Activated T-cell treated with anti-CD3 and anti-CD28 coated beads for 24 hours (primary cell): ENCODE data around the gene OPA1.

Source experiments
- DNase-seq: peaks from one replicate; pipeline ENCODE4 v3.0.0-alpha.2; 2020; ENCODE audit warnings: low read depth

Gene OPA1, protein sequence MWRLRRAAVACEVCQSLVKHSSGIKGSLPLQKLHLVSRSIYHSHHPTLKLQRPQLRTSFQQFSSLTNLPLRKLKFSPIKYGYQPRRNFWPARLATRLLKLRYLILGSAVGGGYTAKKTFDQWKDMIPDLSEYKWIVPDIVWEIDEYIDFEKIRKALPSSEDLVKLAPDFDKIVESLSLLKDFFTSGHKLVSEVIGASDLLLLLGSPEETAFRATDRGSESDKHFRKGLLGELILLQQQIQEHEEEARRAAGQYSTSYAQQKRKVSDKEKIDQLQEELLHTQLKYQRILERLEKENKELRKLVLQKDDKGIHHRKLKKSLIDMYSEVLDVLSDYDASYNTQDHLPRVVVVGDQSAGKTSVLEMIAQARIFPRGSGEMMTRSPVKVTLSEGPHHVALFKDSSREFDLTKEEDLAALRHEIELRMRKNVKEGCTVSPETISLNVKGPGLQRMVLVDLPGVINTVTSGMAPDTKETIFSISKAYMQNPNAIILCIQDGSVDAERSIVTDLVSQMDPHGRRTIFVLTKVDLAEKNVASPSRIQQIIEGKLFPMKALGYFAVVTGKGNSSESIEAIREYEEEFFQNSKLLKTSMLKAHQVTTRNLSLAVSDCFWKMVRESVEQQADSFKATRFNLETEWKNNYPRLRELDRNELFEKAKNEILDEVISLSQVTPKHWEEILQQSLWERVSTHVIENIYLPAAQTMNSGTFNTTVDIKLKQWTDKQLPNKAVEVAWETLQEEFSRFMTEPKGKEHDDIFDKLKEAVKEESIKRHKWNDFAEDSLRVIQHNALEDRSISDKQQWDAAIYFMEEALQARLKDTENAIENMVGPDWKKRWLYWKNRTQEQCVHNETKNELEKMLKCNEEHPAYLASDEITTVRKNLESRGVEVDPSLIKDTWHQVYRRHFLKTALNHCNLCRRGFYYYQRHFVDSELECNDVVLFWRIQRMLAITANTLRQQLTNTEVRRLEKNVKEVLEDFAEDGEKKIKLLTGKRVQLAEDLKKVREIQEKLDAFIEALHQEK

DNA sequence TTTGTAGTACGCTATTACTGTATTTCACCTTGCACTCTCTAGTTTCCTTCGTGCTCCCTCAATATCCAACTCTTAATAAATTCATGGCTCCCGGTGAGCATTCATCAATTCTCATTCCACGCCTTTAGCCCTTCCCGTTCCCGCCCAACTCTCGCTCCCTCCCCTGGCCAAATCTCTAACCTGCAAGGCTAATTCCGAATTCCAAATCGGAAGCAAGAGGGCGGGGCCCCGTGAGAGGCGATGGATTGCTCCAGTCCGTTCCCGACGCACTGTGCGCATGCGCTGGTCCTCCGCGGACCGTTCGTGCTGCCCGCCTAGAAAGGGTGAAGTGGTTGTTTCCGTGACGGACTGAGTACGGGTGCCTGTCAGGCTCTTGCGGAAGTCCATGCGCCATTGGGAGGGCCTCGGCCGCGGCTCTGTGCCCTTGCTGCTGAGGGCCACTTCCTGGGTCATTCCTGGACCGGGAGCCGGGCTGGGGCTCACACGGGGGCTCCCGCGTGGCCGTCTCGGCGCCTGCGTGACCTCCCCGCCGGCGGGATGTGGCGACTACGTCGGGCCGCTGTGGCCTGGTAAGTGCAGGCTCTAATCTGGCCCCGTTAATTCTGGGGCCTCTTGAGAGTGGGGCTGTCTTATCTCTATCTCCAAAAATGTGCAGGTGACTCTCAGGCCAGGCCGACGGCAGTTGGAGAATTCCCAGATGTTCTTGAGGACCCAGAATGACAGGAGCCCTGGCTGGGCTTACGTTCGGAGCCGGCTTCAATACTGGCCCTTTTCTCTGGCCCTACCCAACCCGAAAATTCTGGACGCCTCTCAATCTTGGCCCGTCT is at the start of gene OPA1:
OPA1 (plus strand) TSS at position 368 of the 827 bp plus-strand sequence; CDS start at position 538, 170 bp downstream.
- peak; percentile 90 for DNase-seq

DNA sequence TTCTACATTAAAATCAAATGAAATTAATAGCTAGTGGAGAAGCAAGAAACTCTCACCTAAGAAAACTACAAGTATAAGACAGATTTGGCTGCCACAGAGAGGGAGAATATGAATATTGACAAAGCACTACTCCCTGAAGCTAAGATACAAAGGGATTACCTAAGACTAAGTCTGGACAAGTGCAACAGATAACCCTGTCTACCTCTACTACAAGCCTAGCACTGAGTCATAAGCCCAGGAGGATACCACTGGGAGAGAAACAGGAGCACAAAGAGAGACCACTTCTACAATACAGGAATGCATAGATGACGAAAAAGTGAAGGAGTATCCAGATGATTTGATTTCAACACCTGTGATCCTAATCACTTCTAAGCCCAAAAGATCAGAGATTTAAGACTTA is 48.7 kb upstream of the OPA1 start:
- DNase-seq: no peak

DNA sequence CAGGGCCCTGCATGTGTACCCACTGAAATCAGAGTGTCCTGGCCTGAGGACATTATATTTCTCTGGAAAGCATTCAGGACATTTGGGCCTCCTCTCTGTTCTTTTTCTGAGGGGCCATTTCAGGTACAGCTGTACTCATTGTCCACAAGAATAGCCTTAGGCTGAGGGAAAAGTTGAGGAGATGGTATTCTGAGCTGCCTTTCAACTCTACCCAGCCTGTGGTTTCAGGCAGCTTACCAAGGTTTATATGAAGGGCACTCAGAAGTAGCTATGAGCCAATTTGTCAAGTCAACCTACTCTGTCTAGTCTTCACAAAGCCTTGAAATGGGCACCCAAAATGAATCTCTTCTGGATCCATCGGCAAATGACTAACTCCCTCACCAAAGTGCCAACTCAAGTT is 47.7 kb upstream of the OPA1 start:
- DNase-seq: no peak

DNA sequence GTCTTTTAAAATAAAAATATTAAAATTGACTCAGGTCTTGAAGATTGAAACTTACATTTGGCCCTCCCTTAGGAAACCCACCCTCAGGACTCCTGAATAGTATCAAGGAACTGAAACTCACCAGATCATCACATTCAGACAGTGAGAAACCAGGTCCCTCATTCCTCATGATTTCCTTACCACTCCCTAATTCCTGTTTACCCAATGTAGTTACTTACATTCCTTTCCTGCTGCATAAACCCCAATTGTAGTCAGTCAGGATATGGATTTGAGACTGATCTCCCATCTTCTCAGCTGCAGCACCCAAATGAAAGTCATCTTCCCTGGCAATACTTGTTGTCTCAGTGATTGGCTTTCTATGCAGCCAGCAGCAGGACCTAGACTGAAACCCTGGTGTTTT is 46.9 kb upstream of the OPA1 start:
- no peak for DNase-seq

DNA sequence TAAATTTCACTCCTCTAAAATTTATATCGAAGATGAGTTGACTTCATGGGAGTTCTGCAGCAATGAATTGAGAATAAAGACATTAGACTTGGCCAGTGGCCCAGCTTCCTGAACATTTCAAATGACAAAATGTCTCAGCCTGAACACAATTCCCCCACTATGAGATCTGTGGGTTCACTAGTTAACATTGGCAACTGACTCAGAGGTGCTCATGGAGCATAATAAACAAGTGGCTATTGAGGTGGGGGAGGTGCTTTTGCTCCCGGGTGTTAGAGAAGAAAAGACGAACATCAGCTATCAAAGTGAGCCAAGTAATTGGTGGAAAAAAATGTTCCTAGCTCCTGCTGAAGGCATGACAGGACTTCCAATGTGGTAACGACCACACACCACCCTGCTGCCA is 44.6 kb upstream of the OPA1 start:
- DNase-seq: no peak

- DNase-seq: no peak
Measured at GRCh38 chr3:193552923-193553322, 40.1 kb upstream of the OPA1 start.

DNA sequence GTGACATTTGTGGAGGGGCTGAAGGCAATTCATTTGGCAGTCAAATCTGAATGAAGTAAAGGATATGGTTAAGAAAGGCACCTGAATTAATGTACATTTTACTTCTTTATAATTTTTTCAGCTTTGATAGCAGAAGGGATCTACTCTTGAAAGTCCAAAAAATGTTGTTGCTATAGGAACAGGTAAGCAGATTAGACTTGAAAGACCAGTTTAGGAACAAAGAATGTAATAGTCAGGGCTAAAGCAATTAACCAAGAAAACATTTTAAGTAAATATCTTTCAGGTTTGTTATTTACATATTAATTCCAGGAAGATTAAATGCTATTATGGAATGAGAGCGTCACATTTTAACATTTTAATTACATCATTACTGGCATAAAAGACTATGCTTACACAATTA is 39.4 kb upstream of the OPA1 start:
- no peak for DNase-seq

GRCh38 chr3:193554811-193555210 is 38.2 kb upstream of the OPA1 start, which contains the start of gene ATP13A4:
Gene ATP13A4, minus strand, starts transcription at chr3:193554895. Its CDS starts 96 bp downstream, at chr3:193554799.
- DNase-seq: no peak

- no peak for DNase-seq
Measured at GRCh38 chr3:193556841-193557240, 36.2 kb upstream of the OPA1 start.

GRCh38 chr3:193559100-193559499 is 33.9 kb upstream of the OPA1 start:
- no peak for DNase-seq

GRCh38 chr3:193560091-193560490 is 32.9 kb upstream of the OPA1 start:
- DNase-seq: no peak

- no peak for DNase-seq
Measured at GRCh38 chr3:193560870-193561269, 32.1 kb upstream of the OPA1 start.

- DNase-seq: no peak
Measured at GRCh38 chr3:193563426-193563825, 29.6 kb upstream of the OPA1 start.

- no peak for DNase-seq
Measured at GRCh38 chr3:193564012-193564411, 29.0 kb upstream of the OPA1 start.

DNA sequence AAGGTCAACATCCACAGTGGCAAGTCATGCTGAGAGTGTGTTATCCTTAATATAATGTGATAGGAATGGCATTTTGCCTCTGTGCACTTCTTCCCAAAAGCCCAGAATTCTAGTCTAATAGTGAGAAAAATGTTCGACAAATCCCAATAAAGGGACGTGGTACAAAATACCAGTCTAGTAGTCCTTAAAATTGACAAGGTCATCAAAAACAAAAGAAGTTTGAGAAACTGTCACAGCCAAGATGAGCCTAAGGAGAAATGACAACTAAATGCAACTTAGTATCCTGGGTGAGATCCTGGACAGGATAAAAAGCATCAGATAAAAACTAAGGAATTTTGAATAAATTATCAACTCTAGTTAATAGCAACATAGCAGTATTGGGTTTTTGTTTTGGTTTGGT is 23.9 kb upstream of the OPA1 start:
- DNase-seq: no peak

DNA sequence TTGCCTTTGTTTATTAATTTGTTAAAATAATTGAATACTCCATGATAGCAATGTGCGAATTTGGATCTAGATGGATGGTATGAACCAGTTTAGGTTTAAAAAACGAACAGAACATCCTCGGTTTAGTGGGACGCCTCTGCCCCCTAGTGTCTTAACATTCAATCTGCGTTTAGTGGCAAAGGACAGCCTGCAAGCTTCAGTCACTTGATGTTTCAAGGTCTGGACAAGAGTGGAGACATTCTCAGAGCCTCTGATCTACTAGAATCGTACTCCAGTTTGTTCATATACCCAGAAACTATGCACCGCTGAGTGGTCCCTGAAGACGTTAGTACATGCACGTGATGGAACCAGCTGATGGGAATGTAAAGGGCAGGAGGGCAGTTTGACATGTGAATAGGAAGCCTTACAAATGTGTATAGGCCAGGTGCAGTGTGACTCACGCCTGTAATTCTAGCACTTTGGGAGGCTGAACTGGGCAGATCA is 20.5 kb upstream of the OPA1 start:
- DNase-seq: peak; percentile 34

- no peak for DNase-seq
Measured at GRCh38 chr3:193573403-193574191, 19.4 kb upstream of the OPA1 start.

DNA sequence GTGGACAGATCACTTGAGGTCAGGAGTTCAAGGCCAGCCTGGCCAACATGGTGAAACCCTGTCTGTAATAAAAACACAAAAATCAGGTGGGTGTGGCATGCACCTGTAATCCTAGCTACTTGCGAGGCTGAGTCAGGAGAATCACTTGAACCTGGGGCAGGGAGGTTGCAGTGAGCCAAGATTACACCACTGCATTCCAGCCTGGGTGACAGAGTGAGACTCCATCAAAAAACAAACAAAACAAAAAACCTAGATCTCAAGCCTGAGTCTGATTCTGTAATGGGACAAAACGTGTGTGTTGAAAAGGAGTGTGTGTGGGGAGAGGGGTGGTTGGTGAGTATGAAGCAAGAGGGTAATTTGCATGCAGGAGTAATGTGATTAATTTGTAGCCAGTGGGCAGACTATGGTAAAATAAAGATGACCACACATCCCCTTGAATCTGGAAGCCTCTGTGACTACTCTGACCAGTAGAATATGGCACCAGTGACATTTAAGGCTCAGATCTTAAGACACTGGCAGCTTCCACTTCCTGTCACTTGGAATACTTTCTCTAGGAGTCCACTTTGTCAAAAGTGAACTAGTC is 18.4 kb upstream of the OPA1 start:
- DNase-seq: no peak

GRCh38 chr3:193585530-193585929 is 7.5 kb upstream of the OPA1 start:
- DNase-seq: no peak

GRCh38 chr3:193586526-193586925 is 6.5 kb upstream of the OPA1 start:
- DNase-seq: no peak

DNA sequence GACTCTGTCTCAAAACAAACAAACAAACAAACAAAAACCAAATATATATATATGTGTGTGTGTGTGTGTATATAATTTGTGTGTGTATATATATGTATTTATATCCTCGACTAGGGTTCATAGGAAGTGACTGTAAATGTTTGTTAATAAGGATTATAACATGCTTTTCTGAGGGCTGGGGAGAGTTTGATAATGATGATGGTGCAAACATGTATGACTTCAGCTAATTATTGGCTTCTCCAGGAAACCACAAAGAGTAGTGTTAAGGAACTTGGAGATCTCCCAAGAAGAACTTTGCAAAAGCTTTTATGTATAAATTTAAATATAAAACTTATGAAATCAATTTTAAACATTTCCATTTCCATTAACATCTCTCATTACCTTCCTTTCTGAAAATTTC is 3.9 kb upstream of the OPA1 start:
- DNase-seq: no peak
